ENCODE data around the gene CD247.

The CD247 gene

DNA sequence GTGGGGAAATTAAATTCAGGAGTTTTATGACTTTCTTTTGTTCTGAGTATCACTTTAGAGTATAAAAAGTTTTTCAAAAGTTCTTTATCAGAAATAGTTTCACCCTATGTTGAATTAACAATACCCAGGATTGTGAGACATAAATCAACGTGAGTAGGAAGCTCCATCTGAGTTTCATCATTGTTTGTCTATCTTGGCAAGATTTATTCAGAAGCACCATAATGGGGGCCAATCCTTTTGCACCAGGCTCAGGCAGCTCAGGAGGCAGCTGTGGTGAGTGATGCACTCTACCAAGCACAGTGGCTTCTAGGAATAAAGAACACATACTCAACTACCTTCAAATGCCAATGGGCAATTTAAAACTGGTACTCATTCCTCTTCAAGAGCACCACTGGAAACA, 23.3 kb upstream of the CD247 start:
- DNase-seq: no peak

DNA sequence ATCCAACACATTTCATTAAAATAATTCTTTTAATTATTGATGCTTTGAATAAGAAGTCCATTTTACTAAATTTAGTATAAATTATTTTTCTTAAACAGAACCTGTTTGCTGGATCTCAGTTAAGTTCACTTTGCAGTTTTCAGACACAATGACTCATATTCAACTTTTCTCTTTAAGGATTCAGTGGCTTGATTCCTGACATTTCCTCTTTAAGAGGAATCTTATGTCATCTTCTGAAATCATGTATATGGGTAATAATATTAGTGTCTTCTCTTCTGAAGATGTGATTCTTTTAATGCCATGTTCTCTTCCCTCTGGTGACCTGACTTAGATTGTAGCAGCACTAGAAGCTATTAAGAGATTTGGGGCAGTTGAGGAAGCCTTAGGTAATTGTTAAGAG, 22.7 kb upstream of the CD247 start:
- DNase-seq: no peak

DNA sequence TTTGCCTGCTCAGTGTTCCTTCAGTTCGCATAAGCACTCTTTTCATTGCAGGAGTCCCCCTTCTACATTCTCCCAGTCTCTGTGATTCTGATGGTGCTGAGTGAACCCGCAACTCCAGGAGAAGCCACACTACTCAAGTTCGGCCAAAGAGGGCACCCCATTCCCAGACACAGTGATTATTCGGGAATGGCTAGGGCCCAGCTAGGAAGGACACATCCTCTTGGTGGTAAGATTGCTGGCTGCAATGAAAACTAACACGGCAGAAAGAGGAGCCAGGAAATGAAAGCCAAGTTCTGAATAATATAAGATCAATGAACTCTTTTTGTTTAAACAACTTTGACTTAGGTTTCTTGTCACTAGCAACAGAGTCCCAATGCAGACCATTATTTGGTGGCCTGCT, 20.3 kb upstream of the CD247 start:
- DNase-seq: no peak

DNA sequence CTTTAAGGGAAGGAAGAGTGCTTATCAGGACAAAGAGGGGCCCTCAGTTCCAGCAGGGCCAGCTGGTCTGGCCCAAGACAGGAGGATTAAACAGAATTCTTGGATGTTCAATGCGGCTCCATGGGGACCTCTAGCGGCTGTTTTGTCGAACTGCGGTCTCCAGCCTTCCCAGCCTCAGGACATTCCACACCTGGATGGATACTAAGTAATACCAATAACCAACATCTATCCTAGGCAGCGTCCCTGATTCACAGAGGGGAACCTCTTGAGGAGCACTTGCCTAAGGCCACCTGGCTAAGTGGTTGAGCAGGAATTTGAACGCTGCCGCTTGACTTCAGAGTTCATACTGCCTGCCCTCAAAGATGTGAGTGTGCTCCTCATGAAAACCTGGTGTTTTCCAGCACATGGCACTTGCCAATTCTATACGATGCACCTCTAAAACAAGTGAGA, 15.5 kb upstream of the CD247 start:
- DNase-seq: peak; percentile 43

DNA sequence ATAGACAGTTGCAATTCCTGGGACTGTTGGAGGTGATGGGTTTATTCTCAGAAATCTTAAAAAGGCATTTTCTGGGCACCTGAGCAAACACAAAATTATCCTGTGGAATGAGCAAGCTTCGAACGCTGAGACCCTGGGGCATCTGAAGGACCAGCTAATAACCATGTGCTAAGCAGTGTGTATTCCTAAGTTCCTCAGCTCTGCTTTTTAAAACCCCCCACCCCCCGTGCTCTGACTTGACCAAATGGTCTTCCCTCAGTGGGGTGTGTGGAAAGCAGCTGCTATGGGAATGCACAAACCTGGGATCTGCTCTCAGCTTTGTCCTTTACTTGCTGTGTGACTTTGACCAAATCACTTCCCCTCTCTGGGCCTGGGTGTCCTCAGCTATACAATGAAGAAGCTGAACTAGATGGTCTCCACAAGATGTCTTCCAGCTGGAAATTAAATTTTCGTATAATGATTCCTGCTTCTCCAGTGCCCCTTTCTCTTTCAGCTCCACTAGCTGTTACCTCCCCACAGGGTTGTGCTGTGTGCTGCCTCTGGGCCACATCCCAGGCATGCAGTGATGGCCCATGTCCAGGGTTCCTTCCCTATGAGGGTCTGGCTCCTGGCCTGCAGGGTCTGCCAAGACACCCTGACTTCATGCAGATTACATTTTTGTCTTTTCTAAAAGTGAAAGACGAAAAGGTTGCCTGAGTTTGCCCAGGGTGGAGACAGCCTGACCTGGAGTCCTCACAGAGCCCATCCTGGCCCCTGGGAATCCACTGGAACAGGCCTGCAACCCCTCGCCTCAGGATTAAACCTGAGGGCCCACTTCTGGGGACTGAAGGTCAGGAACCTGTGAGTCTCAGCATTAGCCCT, 14.9 kb upstream of the CD247 start:
- no peak for DNase-seq

DNA sequence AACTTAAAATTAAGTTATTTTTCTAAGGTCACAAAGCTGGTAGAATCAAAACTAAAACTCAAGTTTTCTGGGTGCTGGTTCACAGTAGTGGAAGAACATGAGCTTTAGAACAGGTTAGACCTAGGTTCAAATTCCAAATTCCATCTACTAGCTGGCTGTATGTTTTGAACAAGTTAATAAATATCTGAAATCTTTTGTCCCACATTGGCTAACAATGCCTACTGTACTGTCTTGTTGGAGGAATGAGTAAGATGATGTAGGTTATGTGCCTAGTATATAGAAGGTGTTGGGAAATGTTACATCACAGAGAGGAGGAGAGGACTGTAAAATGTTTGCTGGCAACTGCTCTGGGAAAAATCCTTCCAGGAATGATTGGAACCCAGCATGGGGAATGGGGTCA, 14.0 kb upstream of the CD247 start:
- DNase-seq: no peak

DNA sequence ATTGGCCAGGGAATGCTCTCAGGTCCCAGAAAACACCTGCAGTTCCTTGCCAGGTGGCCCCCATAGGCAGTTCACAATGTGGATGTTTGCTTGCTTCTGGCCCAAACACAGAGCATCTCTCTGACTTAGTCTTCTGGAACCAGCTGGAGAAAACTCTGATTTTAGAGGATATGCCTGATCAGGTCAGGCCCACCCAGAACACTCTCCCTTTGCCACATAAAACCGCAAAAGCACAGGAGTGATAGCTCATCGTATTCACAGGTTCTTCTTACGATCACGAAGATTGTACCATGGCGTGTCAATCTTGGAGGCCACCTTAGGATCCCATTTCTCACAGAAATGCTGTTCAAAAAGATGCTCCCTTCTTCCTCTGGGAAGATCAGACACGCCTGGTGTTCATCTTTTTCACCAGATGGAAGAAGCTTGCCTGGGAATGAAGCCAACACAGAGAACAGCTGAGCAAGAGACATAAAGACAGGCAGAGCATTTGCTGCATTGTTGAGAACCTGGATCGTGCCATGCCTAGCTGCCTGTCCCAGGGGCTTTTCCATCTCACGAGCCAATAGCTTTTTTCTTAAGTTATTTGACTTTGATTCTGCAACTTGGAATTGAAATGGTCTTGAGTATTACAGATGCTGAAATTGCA, 11.6 kb upstream of the CD247 start:
- DNase-seq: no peak

DNA sequence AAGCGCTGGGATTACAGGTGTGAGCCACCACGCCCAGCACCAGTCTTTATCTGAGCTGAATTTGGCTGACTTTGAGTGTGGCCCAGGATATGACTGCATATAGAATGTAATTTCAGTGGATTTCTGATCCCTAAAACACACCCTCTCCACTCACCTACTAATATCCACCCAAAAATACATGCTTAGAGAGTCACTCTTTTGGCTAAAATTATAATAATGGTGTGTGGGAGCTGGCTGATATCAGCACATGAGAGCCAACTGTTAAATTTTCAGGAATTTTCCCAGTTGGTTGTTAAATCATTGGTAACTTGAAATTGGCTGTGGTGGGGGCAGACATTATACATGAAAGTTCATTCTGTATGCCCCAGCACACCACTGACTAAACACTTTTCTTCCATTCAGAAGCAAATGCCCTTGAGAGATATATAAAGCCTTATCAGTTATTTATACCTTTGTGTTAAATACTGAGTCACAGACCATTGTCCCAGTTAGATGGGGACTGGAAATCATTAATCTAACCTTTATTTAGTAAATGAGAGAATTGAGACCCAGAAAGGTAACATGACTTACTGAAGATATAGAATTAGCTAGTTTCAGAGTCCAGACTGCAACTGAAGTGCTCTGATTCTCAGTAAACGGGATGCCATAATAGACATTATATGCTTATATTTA, 9.9 kb upstream of the CD247 start:
- no peak for DNase-seq

DNA sequence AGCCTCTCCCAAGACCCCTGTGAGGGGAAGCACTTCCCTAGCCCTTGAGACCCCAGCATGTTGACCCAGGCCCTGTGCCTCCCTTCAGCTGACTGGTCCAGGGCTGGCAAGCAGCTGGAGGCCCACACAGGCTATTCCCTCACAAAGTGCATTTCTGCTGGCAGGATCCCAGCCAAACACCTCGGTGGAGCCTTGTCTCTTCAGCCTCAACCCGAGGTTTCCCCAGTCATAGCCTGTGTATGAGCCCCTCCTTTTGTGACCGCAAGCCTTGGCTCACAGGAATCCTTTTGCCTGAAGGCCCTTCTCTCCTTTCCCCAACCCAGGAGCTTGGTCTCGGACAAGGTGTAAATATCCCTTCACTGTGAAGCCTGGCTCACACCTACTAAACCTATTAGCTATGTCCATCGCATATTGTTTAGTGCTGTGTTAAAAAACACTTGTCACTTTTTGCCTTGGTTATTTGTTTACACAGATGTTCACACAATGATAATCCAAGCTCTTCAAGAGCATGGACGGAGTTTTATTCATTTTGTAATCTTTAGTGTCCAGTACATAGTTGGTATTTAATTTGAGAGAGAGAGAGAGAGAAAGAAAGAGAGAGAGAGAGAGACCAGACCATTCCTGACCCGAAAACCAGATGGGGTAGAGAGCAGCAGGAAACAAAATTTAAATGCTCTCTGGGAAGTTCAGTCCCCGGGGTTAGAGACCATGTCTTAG, 8.5 kb upstream of the CD247 start:
- no peak for DNase-seq

DNA sequence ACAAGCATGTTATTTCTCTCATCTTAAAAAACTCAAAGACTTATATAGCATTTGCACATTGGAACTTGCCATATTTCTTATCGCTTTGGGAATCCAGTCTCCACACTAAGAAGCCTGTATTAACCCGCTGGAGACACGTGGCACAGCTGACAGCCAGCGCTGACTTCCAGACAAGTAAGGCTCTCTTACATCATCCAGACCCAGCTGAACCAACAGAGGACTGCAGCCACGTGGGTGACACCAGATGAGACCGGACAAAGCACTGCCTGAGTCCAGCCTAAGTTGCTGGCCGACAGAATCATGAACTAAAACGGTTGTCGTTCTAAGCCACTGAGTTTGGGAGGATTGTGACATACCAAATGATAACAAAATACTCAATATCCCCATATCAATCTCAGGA, 6.3 kb upstream of the CD247 start:
- DNase-seq: no peak

DNA sequence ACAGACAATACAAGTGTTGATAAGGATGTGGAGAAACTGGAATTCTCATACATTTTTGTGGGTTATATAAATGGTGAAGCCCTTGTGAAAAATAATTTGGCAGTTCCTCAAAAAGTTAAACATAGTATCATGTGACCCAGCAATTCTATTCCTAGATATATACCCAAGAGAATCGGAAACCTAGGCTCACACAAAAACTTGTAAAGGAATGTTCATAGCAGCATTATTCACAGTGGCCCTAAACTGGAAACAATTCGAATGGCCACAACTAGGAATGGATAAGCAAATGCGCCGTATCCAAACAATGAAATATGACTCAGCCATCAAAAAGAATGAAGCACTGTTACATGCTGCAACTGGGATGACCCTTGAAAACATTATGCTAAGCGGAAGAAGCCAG, 3.9 kb upstream of the CD247 start:
- no peak for DNase-seq

DNA sequence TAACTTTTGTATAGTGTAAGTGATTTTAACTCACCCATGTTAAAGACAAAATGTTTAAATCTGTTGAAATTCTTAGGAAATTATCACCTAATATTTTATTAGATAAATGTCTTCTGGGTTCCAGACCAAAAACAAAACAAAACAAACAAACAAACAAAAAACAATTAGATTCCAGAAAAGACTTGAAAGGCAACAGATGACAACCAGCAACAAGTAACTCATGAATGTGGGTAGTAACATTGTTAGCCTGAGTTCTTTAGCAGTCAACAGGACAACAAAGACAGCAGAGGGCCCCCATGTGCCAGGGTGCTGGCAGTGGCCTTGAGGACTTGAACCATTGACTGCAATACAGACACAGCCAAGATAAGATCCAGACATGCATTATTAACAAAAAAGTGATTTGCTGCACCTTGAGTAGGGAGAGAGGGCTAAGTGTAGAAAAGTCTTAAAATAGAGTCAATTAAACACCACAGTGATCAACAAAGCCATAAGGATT, 2.4 kb upstream of the CD247 start:
- no peak for DNase-seq

DNA sequence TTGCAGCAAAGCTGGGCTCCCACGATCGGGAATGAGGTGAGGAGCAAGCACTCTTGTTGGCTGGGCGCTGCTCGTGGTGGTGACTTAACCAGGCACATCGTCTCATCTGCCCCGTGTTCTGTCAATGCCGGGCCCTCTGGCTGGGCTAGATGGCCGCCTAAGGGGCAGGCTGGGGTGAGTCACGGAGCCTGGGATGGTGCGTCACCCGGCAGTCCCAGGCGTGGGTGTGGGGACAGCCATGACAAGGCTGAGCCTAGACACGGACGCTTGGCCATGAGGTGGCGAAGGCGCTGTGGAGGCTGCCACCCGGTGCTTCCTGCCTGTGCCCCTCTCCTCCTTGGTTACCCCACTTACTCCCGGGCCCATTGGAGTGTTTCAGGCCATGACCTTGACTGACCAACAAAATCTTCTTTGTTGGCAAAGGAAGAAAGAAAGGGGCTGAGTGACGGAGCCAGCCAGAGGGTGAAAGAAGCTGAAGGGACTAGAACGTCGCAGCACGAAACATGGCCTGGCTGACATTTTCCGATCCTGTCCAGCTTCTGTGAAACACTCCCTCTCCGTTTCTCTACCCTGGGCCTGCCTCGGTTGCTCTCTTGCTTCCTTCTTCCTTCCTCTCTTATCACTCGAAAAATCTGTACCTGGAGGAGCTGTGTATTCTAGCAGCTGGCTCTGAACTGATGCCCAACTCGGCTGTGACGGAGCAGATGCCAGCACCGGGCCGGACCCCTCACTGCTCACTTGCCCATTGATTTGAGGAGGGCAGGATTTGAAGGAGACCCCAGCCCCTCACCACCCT, 596 bp downstream of the CD247 start:
- DNase-seq: peak; percentile 81

DNA sequence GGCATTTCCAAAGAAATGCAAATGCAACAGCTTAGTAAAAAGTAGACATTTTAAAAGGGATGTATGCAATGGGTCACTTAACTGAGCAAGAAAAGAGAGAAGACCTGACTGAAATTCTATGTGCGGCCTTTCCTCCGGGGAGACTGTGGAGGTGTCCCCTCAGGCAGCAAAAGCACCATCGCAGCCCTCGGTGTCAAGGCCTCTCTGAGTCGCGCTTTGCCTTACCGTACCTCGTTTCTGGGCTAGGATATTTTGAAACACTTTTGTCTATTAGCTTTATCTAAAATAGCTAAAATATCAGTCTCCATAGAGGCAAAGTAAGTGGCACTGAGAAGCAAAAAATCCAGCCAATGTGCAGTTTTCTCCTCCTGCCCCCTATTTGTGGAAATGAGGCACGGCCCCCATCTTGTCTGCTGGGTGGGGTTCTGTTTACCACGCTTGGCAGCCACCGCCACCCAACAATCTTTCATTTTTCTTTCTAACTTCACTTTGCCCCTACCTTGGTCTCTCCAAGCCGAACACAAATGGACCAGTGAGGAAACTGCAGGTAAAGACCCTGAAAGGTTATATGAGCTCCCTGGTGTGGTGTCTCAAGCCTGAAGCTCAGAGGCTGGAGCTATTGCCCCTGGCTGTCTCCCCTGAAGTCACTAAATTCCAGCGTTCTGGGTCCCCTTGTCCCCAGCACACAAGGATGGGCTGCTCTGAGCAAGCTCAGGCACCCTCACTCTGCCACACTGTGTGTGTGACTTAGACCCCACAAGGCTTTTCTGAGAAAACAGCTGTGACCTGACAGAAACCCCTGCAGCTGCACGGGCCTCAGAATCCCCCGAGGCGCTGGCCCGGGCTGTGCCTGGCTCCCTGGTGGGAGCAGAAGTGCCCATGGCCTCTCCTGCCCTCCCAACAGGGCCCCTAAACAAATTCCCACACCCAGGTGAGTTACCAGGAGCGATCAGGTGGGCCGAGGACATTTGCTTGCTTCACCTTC, 1.6 kb downstream of the CD247 start:
- no peak for DNase-seq

DNA sequence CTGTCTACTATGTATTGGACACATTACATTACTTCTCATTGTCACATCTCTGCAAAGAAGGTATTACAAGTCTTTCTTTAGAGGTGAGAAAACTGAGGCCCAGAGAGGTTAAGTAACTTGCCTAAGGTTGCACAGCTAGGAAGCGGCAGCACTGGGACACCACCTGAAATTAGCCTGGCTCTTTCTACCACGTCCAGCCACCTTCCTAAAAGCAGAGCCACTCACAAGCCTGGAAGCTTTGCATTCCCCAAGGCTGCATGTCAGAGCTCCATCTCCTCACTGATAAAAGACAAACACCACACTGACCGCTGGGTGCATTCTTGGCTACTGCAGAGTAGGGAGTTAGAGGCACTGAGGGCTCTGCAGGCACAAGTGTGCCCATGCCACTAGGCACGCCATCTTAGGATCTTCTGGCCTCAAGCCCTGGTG, 2.4 kb downstream of the CD247 start:
- no peak for DNase-seq

DNA sequence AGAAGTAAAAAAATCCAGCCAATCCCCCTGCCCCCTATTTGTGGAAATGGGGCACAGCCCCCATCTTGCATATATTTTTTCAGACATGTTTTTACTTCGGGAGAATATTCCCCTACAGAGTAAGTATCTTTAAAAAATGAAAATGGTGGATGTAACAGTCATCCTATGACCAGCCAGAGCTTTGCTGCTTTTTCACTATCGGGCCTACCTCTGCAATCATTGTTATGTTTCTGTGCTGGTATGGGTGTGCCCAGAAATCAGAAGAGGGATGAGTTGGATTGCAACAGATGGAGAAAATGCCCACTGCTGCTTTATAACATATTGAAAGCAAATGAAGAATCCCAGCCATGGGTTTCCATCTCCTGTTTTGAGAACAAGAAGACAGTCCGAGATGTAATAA, 2.9 kb downstream of the CD247 start:
- DNase-seq: no peak

DNA sequence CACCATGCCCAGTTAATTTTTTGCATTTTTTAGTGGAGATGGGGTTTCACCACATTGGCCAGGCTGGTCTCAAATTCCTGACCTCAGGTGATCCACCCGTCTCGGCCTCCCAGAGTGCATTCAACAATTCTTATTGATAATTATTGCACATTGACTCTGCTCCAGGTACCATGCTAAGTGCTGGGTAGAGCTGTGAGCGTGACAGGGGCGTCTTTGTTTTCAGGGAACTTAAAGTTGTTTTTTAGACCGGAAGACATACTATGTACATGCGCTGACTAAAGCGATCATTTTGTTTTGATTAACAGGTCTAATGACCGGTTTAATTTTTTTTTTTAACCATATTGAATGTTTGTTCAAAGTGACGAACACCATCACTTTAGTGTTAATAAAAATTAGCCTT, 4.0 kb downstream of the CD247 start:
- DNase-seq: no peak

DNA sequence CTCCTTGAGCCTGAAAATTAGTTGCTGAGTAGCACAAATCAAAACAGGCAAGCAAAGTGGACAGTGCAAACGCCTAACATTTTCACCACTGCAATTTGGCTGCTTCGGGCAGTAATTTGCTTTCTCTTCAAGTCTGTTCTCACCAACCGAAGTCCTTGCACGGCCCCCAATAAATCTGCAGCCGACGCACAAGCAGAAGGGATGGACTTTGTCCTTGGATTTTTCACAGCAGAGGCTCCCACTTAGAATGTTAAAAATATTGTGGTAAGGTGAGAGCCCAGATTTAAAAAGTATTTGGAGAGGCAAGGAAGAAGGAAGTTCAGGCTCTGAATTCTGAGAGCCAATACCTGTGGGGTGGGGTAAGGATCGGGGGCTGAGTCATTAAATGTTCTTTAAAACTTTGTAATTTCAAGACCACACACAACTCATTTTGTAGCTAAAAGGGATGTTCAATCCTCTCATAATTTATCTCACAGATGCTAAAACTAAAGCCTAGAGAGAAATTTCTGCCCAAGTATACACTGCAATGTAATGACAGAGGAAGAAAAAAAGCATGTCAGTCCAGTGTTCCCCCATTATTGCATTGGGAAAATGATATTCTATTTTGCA, 6.2 kb downstream of the CD247 start:
- no peak for DNase-seq

DNA sequence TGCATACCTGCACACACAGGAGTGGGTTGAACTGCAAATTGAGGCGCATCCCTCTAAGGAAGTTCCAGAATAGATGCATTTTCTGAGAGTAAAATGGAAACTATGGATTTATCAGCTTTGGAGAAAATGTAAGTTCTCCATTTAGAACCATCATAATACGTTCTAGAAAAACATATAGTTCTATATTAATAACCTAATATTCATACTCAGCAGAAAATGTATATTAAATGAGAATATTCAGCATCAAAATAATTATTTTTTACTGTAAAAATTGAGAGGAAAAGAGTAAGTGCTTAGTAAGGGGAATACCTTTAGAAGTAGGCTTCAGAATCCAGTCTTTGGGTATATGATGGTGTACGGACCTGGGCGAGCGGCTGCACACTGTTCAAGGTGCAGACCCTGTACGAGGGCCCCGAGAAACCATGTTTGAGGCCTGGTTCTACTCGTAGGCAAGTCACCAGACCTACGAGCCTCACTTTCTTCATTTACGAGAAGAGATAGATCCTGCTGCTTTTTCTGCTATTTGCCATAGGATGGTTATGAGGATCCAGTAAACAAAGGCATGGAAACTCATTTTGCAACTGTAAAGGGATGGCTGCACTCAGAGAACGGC, 6.8 kb downstream of the CD247 start:
- DNase-seq: no peak

DNA sequence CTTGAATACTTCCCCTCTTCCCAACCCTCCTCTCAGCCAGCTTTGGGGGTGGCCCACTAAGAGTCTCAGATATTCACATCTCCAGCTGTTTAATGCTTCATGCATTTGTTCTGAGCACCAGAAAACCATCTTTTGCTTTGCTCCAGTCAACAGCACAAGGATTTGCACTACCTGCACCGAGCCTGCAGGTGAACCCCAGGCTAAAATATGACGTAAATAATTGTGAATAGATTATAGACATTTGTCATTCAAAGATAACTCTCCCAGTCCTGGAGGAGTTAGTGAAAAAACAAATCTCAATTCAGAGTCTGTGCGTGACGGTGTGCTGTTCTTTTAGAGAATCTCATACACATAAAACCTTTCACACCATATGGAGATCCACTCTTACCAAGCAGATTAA, 7.4 kb downstream of the CD247 start:
- DNase-seq: no peak
